HG03095 (cell line): Measurements from ENCODE around the gene PRSS53.

Experiments
- ATAC-seq: cut with Tn5 transposase; IDR thresholded peaks from one replicate; pipeline ENCODE4 v1.9.1; 2021; ENCODE audit warnings: moderate library complexity; ENCODE audit not compliant: unreplicated experiment

The PRSS53 gene

GRCh38 chr16:31080035-31080629 is 8.6 kb downstream of the PRSS53 start:
- no peak for ATAC-seq

GRCh38 chr16:31079342-31079944 is 9.3 kb downstream of the PRSS53 start:
- no peak for ATAC-seq

- no peak for ATAC-seq
Observed at GRCh38 chr16:31078597-31079341, 10.0 kb downstream of the PRSS53 start.

- no peak for ATAC-seq
Observed at GRCh38 chr16:31077592-31078396, 10.9 kb downstream of the PRSS53 start.

- no peak for ATAC-seq
Observed at GRCh38 chr16:31077024-31077423, 11.7 kb downstream of the PRSS53 start.

GRCh38 chr16:31076319-31076718 is 12.4 kb downstream of the PRSS53 start:
- no peak for ATAC-seq

GRCh38 chr16:31074814-31075183 is 13.9 kb downstream of the PRSS53 start:
- no peak for ATAC-seq

GRCh38 chr16:31073970-31074813 is 14.6 kb downstream of the PRSS53 start, which contains the start of the genes ZNF646 and ZNF668:
TSS of gene ZNF646 (plus strand) at chr16:31074422. CDS start at chr16:31076325, 1,903 bp downstream.
TSS of gene ZNF668 (minus strand) at chr16:31074240. CDS start at chr16:31064459, 9,781 bp downstream.
- peak; percentile 63 for ATAC-seq

GRCh38 chr16:31073142-31073969 is 15.4 kb downstream of the PRSS53 start:
- peak; percentile 39 for ATAC-seq

GRCh38 chr16:31072540-31073141 is 16.1 kb downstream of the PRSS53 start:
- ATAC-seq: no peak

GRCh38 chr16:31071861-31072260 is 16.9 kb downstream of the PRSS53 start:
- ATAC-seq: no peak

- ATAC-seq: no peak
Observed at GRCh38 chr16:31067342-31067741, 21.4 kb downstream of the PRSS53 start.

GRCh38 chr16:31064882-31065461 is 23.8 kb downstream of the PRSS53 start:
- no peak for ATAC-seq

- no peak for ATAC-seq
Observed at GRCh38 chr16:31063843-31064611, 24.7 kb downstream of the PRSS53 start.

- no peak for ATAC-seq
Observed at GRCh38 chr16:31063495-31063842, 25.3 kb downstream of the PRSS53 start.

GRCh38 chr16:31061813-31062440 is 26.8 kb downstream of the PRSS53 start:
- no peak for ATAC-seq

GRCh38 chr16:31061126-31061812 is 27.5 kb downstream of the PRSS53 start:
- no peak for ATAC-seq
